GM19238 (cell line): ENCODE measurements around the gene IQSEC2.
A peak's percentile ranks its signal among the peaks of the same experiment; 100 is the strongest.

Experiments
- DNase-seq: peaks from one replicate; pipeline ENCODE4 v3.0.0; 2011; ENCODE audit warnings: low spot score; ENCODE audit not compliant: insufficient read length

Gene IQSEC2

GRCh38 chrX:53281321-53281822 lies at the start of gene IQSEC2:
Gene IQSEC2 (minus strand): TSS chrX:53281584.
- no peak for DNase-seq

- no peak for DNase-seq
Measured at GRCh38 chrX:53330331-53330730, 48.9 kb upstream of the IQSEC2 start.

GRCh38 chrX:53324803-53325202 lies 43.4 kb upstream of the IQSEC2 start:
- no peak for DNase-seq

GRCh38 chrX:53324085-53324484 lies 42.7 kb upstream of the IQSEC2 start:
- no peak for DNase-seq

- no peak for DNase-seq
Measured at GRCh38 chrX:53323196-53323595, 41.8 kb upstream of the IQSEC2 start.

- DNase-seq = no peak
Measured at GRCh38 chrX:53321943-53322497, 40.6 kb upstream of the IQSEC2 start.

GRCh38 chrX:53321230-53321942 lies 40.0 kb upstream of the IQSEC2 start:
- DNase-seq = no peak

- DNase-seq = no peak
Measured at GRCh38 chrX:53320543-53321229, 39.3 kb upstream of the IQSEC2 start.

GRCh38 chrX:53319614-53320542 lies 38.5 kb upstream of the IQSEC2 start:
- no peak for DNase-seq

- no peak for DNase-seq
Measured at GRCh38 chrX:53318766-53319353, 37.5 kb upstream of the IQSEC2 start.

- DNase-seq = peak; percentile 77
Measured at GRCh38 chrX:53317365-53318069, 36.1 kb upstream of the IQSEC2 start.

GRCh38 chrX:53316860-53317237 lies 35.5 kb upstream of the IQSEC2 start:
- no peak for DNase-seq

- DNase-seq = no peak
Measured at GRCh38 chrX:53316111-53316859, 34.9 kb upstream of the IQSEC2 start.

GRCh38 chrX:53313728-53314105 lies 32.3 kb upstream of the IQSEC2 start:
- DNase-seq = no peak

GRCh38 chrX:53312946-53313727 lies 31.8 kb upstream of the IQSEC2 start:
- peak; percentile 41 for DNase-seq

- DNase-seq = no peak
Measured at GRCh38 chrX:53309837-53310236, 28.5 kb upstream of the IQSEC2 start.

GRCh38 chrX:53308836-53309235 lies 27.5 kb upstream of the IQSEC2 start:
- no peak for DNase-seq

- no peak for DNase-seq
Measured at GRCh38 chrX:53305996-53306937, 24.9 kb upstream of the IQSEC2 start.
